Measurements from ENCODE around the gene AKIP1. TPM values are rescaled to one million over a fixed set of nuclear protein-coding genes. Genes with fewer than 3 reads are reported as not detected.

The AKIP1 gene
- total and polyA plus RNA-seq, 9 of the 15 experiments (the other 6 are each of a cell fraction or from before 2014, with no cell fraction given), result 9.0 to 52.6 (median 36.2) TPM

DNA sequence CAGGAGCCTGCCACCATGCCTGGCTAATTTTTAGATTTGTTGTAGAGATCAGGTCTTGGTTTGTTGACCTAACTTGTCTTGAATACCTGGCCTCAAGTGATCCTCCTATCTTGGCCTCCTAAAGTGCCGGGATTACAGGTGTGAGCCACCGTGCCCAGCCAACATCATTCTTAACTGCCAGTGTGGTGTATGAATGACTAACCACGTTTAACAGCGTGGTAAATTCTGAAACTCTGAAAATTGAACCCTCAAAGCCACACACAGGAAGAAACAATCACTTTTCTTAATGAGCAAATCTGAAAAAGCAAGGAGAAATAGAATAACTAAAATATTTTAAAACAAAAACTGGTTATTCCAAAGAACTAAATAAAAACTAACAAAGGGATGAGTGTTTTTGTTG, 45.9 kb downstream of the AKIP1 start:
- BruUV-seq (replicated peaks), result no TSS peak
- FAIRE-seq (no peak), ATAC-seq (no peak), DNase-seq (ENCODE audit: extremely low read depth in 1 of 4, low spot score in 3 of 4) (no peak)
- CTCF ChIA-PET (ENCODE audit: low intra/inter-chr PET ratio), result no interaction called here
- Histone ChIP-seq H3K36me3 (ENCODE audit: control insufficient read depth, insufficient read depth, low read length) (peaks cover 39% of the 10 kb centered on the region), H3K4me1 (replicated peaks in 1 of 2; ENCODE audit: control insufficient read depth in 2 of 2, insufficient read depth in 2 of 2, low read length in 2 of 2) (no peaks in the 10 kb centered on the region), H2AFZ (ENCODE audit: low read depth, low read length) (no peak overlapping the region), H3K9ac (ENCODE audit: insufficient read depth in 1 of 2, low read depth in 2 of 2, low read length in 2 of 2) (no peak overlapping the region), H3K27ac (ENCODE audit: extremely low read depth, low read depth, low read length) (no peak overlapping the region), H3K27me3 (ENCODE audit: control insufficient read depth in 2 of 2, insufficient read depth in 2 of 2, low read length in 2 of 2) (no peaks in the 10 kb centered on the region), H3K4me3 (no peak overlapping the region), H3K4me2 (ENCODE audit: insufficient read depth, low read length) (no peak overlapping the region), H3K9me3 (replicated peaks; ENCODE audit: control insufficient read depth, insufficient read depth, low read depth, low read length) (no peaks in the 10 kb centered on the region), H3K9me1 (ENCODE audit: control insufficient read depth, insufficient read depth, low read length) (no peaks in the 10 kb centered on the region), H4K20me1 (replicated peaks; ENCODE audit: control insufficient read depth, insufficient read depth, low read length) (no peaks in the 10 kb centered on the region), H3K79me2 (ENCODE audit: control insufficient read depth, insufficient read depth, low read length) (peaks cover 22% of the 10 kb centered on the region)
- in situ Hi-C loops (cut with MboI) (no loop called here), intact Hi-C loops (cut with micrococcal nuclease) (loop anchor here (10.0 kb wide), 2 partner anchors 352 to 382 kb away; no protein-coding TSS in a partner anchor)
- WGBS (ENCODE audit: insufficient coverage, low coverage, missing lambda C conversion rate), result 86% methylated on average over 4 of the region's 4 CpGs
- POLR2A ChIA-PET, result no interaction called here
- TF ChIP-seq, protein P1, sequence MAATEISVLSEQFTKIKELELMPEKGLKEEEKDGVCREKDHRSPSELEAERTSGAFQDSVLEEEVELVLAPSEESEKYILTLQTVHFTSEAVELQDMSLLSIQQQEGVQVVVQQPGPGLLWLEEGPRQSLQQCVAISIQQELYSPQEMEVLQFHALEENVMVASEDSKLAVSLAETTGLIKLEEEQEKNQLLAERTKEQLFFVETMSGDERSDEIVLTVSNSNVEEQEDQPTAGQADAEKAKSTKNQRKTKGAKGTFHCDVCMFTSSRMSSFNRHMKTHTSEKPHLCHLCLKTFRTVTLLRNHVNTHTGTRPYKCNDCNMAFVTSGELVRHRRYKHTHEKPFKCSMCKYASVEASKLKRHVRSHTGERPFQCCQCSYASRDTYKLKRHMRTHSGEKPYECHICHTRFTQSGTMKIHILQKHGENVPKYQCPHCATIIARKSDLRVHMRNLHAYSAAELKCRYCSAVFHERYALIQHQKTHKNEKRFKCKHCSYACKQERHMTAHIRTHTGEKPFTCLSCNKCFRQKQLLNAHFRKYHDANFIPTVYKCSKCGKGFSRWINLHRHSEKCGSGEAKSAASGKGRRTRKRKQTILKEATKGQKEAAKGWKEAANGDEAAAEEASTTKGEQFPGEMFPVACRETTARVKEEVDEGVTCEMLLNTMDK (IDR thresholded peaks at IDR 0.05; ENCODE audit: borderline replicate concordance, insufficient read depth, low read depth, low read length, poor library complexity, severe bottlenecking), result no peak
- TF ChIP-seq, protein P2, sequence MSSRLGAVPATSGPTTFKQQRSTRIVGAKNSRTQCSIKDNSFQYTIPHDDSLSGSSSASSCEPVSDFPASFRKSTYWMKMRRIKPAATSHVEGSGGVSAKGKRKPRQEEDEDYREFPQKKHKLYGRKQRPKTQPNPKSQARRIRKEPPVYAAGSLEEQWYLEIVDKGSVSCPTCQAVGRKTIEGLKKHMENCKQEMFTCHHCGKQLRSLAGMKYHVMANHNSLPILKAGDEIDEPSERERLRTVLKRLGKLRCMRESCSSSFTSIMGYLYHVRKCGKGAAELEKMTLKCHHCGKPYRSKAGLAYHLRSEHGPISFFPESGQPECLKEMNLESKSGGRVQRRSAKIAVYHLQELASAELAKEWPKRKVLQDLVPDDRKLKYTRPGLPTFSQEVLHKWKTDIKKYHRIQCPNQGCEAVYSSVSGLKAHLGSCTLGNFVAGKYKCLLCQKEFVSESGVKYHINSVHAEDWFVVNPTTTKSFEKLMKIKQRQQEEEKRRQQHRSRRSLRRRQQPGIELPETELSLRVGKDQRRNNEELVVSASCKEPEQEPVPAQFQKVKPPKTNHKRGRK (tag; IDR thresholded peaks at IDR 0.05), result no peak
- TF ChIP-seq, protein P3, sequence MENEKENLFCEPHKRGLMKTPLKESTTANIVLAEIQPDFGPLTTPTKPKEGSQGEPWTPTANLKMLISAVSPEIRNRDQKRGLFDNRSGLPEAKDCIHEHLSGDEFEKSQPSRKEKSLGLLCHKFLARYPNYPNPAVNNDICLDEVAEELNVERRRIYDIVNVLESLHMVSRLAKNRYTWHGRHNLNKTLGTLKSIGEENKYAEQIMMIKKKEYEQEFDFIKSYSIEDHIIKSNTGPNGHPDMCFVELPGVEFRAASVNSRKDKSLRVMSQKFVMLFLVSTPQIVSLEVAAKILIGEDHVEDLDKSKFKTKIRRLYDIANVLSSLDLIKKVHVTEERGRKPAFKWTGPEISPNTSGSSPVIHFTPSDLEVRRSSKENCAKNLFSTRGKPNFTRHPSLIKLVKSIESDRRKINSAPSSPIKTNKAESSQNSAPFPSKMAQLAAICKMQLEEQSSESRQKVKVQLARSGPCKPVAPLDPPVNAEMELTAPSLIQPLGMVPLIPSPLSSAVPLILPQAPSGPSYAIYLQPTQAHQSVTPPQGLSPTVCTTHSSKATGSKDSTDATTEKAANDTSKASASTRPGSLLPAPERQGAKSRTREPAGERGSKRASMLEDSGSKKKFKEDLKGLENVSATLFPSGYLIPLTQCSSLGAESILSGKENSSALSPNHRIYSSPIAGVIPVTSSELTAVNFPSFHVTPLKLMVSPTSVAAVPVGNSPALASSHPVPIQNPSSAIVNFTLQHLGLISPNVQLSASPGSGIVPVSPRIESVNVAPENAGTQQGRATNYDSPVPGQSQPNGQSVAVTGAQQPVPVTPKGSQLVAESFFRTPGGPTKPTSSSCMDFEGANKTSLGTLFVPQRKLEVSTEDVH (IDR thresholded peaks at IDR 0.05; ENCODE audit: low read depth, partially characterized antibody), result no peak
- TF ChIP-seq ETV5 (CRISPR knock-in tag; IDR thresholded peaks at IDR 0.05; ENCODE audit: low read depth) (no peak), ARNT (IDR thresholded peaks at IDR 0.05) (no peak), IFI16 (CRISPR knock-in tag; IDR thresholded peaks at IDR 0.05) (no peak), SNIP1 (IDR thresholded peaks at IDR 0.05; ENCODE audit: low read depth) (no peak), SMC3 (conservative IDR thresholded peaks at IDR 0.05; ENCODE audit: insufficient read depth, low read depth, low read length) (no peak), E2F3 (CRISPR knock-in tag; IDR thresholded peaks at IDR 0.05) (no peak), ZNF445 (CRISPR knock-in tag; IDR thresholded peaks at IDR 0.05; ENCODE audit: low read depth) (no peak)
- TF ChIP-seq, protein P4, sequence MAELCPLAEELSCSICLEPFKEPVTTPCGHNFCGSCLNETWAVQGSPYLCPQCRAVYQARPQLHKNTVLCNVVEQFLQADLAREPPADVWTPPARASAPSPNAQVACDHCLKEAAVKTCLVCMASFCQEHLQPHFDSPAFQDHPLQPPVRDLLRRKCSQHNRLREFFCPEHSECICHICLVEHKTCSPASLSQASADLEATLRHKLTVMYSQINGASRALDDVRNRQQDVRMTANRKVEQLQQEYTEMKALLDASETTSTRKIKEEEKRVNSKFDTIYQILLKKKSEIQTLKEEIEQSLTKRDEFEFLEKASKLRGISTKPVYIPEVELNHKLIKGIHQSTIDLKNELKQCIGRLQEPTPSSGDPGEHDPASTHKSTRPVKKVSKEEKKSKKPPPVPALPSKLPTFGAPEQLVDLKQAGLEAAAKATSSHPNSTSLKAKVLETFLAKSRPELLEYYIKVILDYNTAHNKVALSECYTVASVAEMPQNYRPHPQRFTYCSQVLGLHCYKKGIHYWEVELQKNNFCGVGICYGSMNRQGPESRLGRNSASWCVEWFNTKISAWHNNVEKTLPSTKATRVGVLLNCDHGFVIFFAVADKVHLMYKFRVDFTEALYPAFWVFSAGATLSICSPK (IDR thresholded peaks at IDR 0.05; ENCODE audit: borderline replicate concordance), result no peak
- TF ChIP-seq, protein P5, sequence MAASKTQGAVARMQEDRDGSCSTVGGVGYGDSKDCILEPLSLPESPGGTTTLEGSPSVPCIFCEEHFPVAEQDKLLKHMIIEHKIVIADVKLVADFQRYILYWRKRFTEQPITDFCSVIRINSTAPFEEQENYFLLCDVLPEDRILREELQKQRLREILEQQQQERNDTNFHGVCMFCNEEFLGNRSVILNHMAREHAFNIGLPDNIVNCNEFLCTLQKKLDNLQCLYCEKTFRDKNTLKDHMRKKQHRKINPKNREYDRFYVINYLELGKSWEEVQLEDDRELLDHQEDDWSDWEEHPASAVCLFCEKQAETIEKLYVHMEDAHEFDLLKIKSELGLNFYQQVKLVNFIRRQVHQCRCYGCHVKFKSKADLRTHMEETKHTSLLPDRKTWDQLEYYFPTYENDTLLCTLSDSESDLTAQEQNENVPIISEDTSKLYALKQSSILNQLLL (CRISPR knock-in tag; IDR thresholded peaks at IDR 0.05; ENCODE audit: borderline replicate concordance), result no peak
